EH (cell line): ENCODE results near the gene RASSF4.
A peak's percentile ranks its signal among the peaks of the same experiment; 100 is the strongest.

Experiments
- DNase-seq: peaks from one replicate; pipeline ENCODE4 v3.0.0-alpha.2; 2015; ENCODE audit warnings: low read depth

The RASSF4 gene

GRCh38 chr10:44927352-44927751, 32.2 kb upstream of the RASSF4 start:
- no peak for DNase-seq

GRCh38 chr10:44928462-44928861, 31.1 kb upstream of the RASSF4 start:
- no peak for DNase-seq

GRCh38 chr10:44929356-44930255, 30.0 kb upstream of the RASSF4 start:
- no peak for DNase-seq

- DNase-seq, result no peak
Measured at GRCh38 chr10:44930904-44931620, 28.5 kb upstream of the RASSF4 start.

GRCh38 chr10:44931621-44932516, 27.7 kb upstream of the RASSF4 start:
- no peak for DNase-seq

GRCh38 chr10:44932517-44933450, 26.8 kb upstream of the RASSF4 start:
- peak; percentile 81 for DNase-seq

- no peak for DNase-seq
Measured at GRCh38 chr10:44933451-44934321, 25.9 kb upstream of the RASSF4 start.

GRCh38 chr10:44934416-44935200, 25.0 kb upstream of the RASSF4 start:
- no peak for DNase-seq

- DNase-seq, result peak; percentile 94
Measured at GRCh38 chr10:44935201-44935965, 24.2 kb upstream of the RASSF4 start.

GRCh38 chr10:44935966-44936295, 23.7 kb upstream of the RASSF4 start:
- DNase-seq, result no peak

- no peak for DNase-seq
Measured at GRCh38 chr10:44936314-44936975, 23.2 kb upstream of the RASSF4 start.

GRCh38 chr10:44937196-44938005, 22.2 kb upstream of the RASSF4 start:
- peak; percentile 56 for DNase-seq

GRCh38 chr10:44938956-44939355, 20.6 kb upstream of the RASSF4 start:
- peak; percentile 17 for DNase-seq

- no peak for DNase-seq
Measured at GRCh38 chr10:44939691-44940401, 19.8 kb upstream of the RASSF4 start.

GRCh38 chr10:44944354-44944753, 15.2 kb upstream of the RASSF4 start:
- no peak for DNase-seq

GRCh38 chr10:44946205-44946604, 13.4 kb upstream of the RASSF4 start:
- DNase-seq, result peak; percentile 40
